Jurkat, Clone E6-1 (cell line): ENCODE measurements around the gene DOCK11.
"Not testable (repeated sequence)": the region's sequence is repeated elsewhere in the genome, so short reads cannot be mapped to it uniquely, and the experiment has no call there.

Experiments used
- DNase-seq: peaks from one replicate; pipeline ENCODE4 v3.0.0-alpha.2; 2011; ENCODE audit warnings: low read depth, low spot score
- H3K4me3 ChIP-seq: 2 replicates; pipeline ENCODE4 v1.5.1; 2011; ENCODE audit warnings: mild to moderate bottlenecking, low read length, control low read depth, moderate library complexity

The DOCK11 gene

GRCh38 chrX:118718737-118719136 is 223.1 kb downstream of the DOCK11 start:
- no peak for DNase-seq
- no peak overlapping the region for H3K4me3 ChIP-seq

- no peak for DNase-seq
- no peak overlapping the region for H3K4me3 ChIP-seq
These were observed 224.6 kb downstream of the DOCK11 start for GRCh38 chrX:118720058-118720707.

GRCh38 chrX:118723376-118723775 is 227.8 kb downstream of the DOCK11 start:
- no peak for DNase-seq
- no peak overlapping the region for H3K4me3 ChIP-seq

GRCh38 chrX:118724365-118724764 is 228.8 kb downstream of the DOCK11 start:
- DNase-seq, result no peak
- no peak overlapping the region for H3K4me3 ChIP-seq

GRCh38 chrX:118724775-118725174 is 229.2 kb downstream of the DOCK11 start:
- DNase-seq, result no peak

GRCh38 chrX:118726396-118726795 is 230.8 kb downstream of the DOCK11 start:
- no peak overlapping the region for H3K4me3 ChIP-seq
- DNase-seq, result no peak

More at GRCh38 chrX:118724775-118725174, 229.2 kb downstream of the DOCK11 start:
- no peak overlapping the region for H3K4me3 ChIP-seq

GRCh38 chrX:118726887-118727685 is 231.5 kb downstream of the DOCK11 start, which contains the start of gene IL13RA1:
Gene IL13RA1, plus strand, starts transcription at chrX:118727606. Its CDS starts 33 bp downstream, at chrX:118727639.
- no peak within 1 kb of the TSS for H3K4me3 ChIP-seq
- no peak for DNase-seq

- DNase-seq, result no peak
- H3K4me3 ChIP-seq, result no peak overlapping the region
These were observed 232.2 kb downstream of the DOCK11 start for GRCh38 chrX:118727686-118728339.

- DNase-seq, result no peak
- H3K4me3 ChIP-seq, result no peak overlapping the region
These were observed 233.5 kb downstream of the DOCK11 start for GRCh38 chrX:118729042-118729652.

- DNase-seq, result no peak
- H3K4me3 ChIP-seq, result no peak overlapping the region
These were observed 235.1 kb downstream of the DOCK11 start for GRCh38 chrX:118730500-118731247.

GRCh38 chrX:118732551-118732950 is 236.9 kb downstream of the DOCK11 start:
- not testable (repeated sequence) for DNase-seq, H3K4me3 ChIP-seq

- no peak for DNase-seq
These were observed 239.3 kb downstream of the DOCK11 start for GRCh38 chrX:118734909-118735308.

More at GRCh38 chrX:118734909-118735308, 239.3 kb downstream of the DOCK11 start:
- no peak overlapping the region for H3K4me3 ChIP-seq
